Measurements from ENCODE around the gene HS6ST1.

DNA sequence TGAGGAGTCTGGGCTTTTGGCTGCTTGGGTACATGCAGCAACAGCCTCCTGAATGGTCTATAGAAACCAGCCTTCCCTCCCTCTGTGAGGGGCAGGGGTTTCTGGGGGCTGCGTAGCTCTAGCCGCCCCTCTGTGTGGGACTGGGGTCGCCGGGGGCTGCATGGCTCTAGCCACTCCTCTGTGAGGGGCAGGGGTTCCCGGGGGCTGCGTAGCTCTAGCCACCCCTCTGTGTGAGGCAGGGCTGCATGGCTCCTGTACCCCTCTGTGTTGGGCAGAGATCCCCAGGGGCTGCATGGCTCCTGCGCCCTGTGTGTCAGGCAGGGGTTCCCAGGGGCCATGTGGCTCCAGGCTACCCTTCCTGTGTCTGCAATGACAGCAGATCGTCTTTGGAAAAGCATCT, 17.6 kb downstream of the HS6ST1 start:
- TF ChIP-seq, protein P1, sequence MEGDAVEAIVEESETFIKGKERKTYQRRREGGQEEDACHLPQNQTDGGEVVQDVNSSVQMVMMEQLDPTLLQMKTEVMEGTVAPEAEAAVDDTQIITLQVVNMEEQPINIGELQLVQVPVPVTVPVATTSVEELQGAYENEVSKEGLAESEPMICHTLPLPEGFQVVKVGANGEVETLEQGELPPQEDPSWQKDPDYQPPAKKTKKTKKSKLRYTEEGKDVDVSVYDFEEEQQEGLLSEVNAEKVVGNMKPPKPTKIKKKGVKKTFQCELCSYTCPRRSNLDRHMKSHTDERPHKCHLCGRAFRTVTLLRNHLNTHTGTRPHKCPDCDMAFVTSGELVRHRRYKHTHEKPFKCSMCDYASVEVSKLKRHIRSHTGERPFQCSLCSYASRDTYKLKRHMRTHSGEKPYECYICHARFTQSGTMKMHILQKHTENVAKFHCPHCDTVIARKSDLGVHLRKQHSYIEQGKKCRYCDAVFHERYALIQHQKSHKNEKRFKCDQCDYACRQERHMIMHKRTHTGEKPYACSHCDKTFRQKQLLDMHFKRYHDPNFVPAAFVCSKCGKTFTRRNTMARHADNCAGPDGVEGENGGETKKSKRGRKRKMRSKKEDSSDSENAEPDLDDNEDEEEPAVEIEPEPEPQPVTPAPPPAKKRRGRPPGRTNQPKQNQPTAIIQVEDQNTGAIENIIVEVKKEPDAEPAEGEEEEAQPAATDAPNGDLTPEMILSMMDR (IDR thresholded peaks at IDR 0.05 in 8 of 11, conservative IDR thresholded peaks at IDR 0.05 in 3 of 11) = no peak
- no peak for TF ChIP-seq POLR2AphosphoS5 (IDR thresholded peaks at IDR 0.05)

All from spleen (tissue), 7 donors.